Astrocyte (in vitro differentiated cells and primary cell): ENCODE results near the gene MEMO1.

ENCODE experiments used
- CTCF ChIP-seq: IDR thresholded peaks from 2 replicates; pipeline ENCODE4 v1.5.1; 2011; ENCODE audit warnings: low read depth, mild to moderate bottlenecking, inconsistent platforms, low read length, moderate library complexity; ENCODE audit not compliant: insufficient read depth
- EZH2 ChIP-seq: IDR thresholded peaks from 2 replicates; pipeline ENCODE4 v1.6.1; 2012; ENCODE audit warnings: mild to moderate bottlenecking, low read length, inconsistent platforms; ENCODE audit not compliant: insufficient read depth

- TF ChIP-seq CTCF (no peak), EZH2 (no peak)
These were observed 150.8 kb downstream of the MEMO1 start for GRCh38 chr2:31859959-31860358.
